ENCODE measurements around the gene MAN2A1. TPM values are rescaled to one million over a fixed set of nuclear protein-coding genes. Genes with fewer than 3 reads are reported as not detected.

Gene MAN2A1
- total and polyA plus RNA-seq, 2 experiments from 2014 or later: 32.5 to 129 TPM

- no peaks in the 10 kb centered on the region for H3K27me3 Mint-ChIP-seq (ENCODE audit: insufficient read depth, low read depth, poor library complexity)
- Histone ChIP-seq H4K20me1 (replicated peaks; ENCODE audit: insufficient read depth) (peaks cover 3% of the 10 kb centered on the region; the same call in 1 of the 2 replicates), H3K79me2 (replicated peaks; ENCODE audit: insufficient read depth) (peaks cover 65% of the 10 kb centered on the region), H3F3A (replicated peaks; ENCODE audit: low read depth) (no peaks in the 10 kb centered on the region), H3K27me3 (ENCODE audit: insufficient read depth) (no peaks in the 10 kb centered on the region), H3K27ac (ENCODE audit: low read depth) (no peak overlapping the region), H3K4me2 (no peak overlapping the region), H2AFZ (no peak overlapping the region), H3K9me2 (ENCODE audit: insufficient read depth) (no peaks in the 10 kb centered on the region), H3K4me1 (ENCODE audit: insufficient read depth) (no peaks in the 10 kb centered on the region), H3K4me3 (no peak overlapping the region), H3K36me3 (ENCODE audit: insufficient read depth) (0 out of 2 replicates have a peak, but pooled peaks cover 3% of the 10 kb centered on the region)
- no peak for ATAC-seq
- H3K27ac Mint-ChIP-seq: no peak overlapping the region
- H3K4me3 Mint-ChIP-seq: no peak overlapping the region
- peaks cover 9% of the 10 kb centered on the region for H3K9me3 Mint-ChIP-seq
- no peak for DNase-seq (ENCODE audit: low spot score)
- H3K4me1 Mint-ChIP-seq: peaks cover under 1% of the 10 kb centered on the region; the same call in 2 of the 3 replicates
- TF ChIP-seq STAT1 (IDR thresholded peaks at IDR 0.05; ENCODE audit: unreplicated experiment): no peak
- TF ChIP-seq ZNF331 (CRISPR knock-in tag; IDR thresholded peaks at IDR 0.05; ENCODE audit: low read depth): no peak
- no peak for TF ChIP-seq NANOG (IDR thresholded peaks at IDR 0.05; ENCODE audit: borderline replicate concordance)
- TF ChIP-seq ZNF462 (CRISPR knock-in tag; IDR thresholded peaks at IDR 0.05): no peak
- TF ChIP-seq CREB1 (CRISPR knock-in tag; IDR thresholded peaks at IDR 0.05; ENCODE audit: low read depth): no peak
- TF ChIP-seq EZH2 (IDR thresholded peaks at IDR 0.05; ENCODE audit: low read depth, unreplicated experiment): no peak
- TF ChIP-seq ZNF114 (CRISPR knock-in tag; IDR thresholded peaks at IDR 0.05): no peak
- TF ChIP-seq, protein P1, sequence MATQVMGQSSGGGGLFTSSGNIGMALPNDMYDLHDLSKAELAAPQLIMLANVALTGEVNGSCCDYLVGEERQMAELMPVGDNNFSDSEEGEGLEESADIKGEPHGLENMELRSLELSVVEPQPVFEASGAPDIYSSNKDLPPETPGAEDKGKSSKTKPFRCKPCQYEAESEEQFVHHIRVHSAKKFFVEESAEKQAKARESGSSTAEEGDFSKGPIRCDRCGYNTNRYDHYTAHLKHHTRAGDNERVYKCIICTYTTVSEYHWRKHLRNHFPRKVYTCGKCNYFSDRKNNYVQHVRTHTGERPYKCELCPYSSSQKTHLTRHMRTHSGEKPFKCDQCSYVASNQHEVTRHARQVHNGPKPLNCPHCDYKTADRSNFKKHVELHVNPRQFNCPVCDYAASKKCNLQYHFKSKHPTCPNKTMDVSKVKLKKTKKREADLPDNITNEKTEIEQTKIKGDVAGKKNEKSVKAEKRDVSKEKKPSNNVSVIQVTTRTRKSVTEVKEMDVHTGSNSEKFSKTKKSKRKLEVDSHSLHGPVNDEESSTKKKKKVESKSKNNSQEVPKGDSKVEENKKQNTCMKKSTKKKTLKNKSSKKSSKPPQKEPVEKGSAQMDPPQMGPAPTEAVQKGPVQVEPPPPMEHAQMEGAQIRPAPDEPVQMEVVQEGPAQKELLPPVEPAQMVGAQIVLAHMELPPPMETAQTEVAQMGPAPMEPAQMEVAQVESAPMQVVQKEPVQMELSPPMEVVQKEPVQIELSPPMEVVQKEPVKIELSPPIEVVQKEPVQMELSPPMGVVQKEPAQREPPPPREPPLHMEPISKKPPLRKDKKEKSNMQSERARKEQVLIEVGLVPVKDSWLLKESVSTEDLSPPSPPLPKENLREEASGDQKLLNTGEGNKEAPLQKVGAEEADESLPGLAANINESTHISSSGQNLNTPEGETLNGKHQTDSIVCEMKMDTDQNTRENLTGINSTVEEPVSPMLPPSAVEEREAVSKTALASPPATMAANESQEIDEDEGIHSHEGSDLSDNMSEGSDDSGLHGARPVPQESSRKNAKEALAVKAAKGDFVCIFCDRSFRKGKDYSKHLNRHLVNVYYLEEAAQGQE (IDR thresholded peaks at IDR 0.05; ENCODE audit: unreplicated experiment): no peak
- no peak for TF ChIP-seq EZH2phosphoT487 (IDR thresholded peaks at IDR 0.05; ENCODE audit: unreplicated experiment)
- H3K36me3 Mint-ChIP-seq (ENCODE audit: low read depth): peaks cover 48% of the 10 kb centered on the region
These were observed 67.8 kb downstream of the MAN2A1 start for GRCh38 chr5:109757490-109757889.
